LoVo (cell line): Measurements from ENCODE around the gene MRPS22.
"Not testable (repeated sequence)": the region's sequence is repeated elsewhere in the genome, so short reads cannot be mapped to it uniquely, and the experiment has no call there.

Experiments used
- DNase-seq: peaks from one replicate; pipeline ENCODE4 v3.0.0-alpha.2; 2016; ENCODE audit warnings: low spot score

MRPS22 gene

GRCh38 chr3:139339219-139339906 lies 4.5 kb upstream of the MRPS22 start:
- DNase-seq, result no peak

DNA sequence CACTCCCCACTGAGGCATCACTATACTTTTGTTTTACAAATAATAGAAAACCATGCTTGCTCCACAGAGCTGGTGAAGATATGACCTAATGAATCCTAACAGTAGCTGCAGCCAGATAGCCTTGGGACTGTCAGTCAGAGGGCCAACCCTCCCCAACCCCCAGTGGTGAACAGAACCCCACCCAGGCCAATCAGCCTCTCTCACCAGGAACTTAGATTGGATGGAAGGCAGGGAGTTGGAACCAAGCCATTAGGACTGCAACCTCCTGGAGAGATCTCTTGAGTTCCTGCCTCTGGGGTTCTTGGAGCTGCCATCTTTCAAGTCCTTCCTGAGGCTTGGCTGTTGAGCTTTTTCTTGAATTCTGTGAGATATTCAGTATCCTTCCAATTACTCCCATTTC lies 3.0 kb upstream of the MRPS22 start:
- no peak for DNase-seq

DNA sequence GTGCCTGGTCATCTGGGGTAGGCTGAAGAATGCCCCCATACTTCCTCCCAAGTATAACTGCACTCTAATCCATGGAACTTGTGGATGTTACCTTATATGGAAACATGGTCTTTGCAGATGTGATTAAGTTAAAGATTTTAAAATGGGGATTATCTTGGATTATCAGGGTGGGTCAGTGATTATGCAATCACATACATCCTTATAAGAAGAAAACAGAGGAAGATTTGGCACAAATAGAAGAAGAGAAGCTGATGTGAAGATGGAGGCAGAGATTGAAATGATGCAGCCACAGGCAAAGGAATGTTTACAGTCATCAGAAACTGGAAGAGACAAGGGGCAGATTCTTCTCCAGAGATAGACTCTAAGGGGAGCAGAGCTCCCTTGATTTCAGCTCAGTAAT lies 1.8 kb upstream of the MRPS22 start:
- DNase-seq, result no peak

DNA sequence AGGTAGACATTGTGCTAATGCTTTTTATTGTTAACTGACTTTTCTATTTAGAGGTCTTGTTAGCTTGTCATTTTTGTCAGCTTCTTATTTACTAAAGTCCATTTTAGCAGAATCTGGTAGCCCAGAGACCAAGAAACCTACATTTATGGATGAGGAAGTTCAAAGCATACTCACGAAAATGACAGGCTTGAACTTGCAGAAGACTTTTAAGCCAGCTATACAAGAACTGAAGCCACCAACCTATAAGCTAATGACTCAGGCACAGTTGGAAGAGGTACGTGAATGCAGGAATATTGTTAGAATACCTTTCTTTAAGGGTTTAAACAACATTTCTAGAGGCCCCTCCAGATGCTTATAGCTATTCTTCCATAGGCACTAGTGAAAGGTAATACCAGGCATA lies 3.0 kb downstream of the MRPS22 start:
- no peak for DNase-seq

DNA sequence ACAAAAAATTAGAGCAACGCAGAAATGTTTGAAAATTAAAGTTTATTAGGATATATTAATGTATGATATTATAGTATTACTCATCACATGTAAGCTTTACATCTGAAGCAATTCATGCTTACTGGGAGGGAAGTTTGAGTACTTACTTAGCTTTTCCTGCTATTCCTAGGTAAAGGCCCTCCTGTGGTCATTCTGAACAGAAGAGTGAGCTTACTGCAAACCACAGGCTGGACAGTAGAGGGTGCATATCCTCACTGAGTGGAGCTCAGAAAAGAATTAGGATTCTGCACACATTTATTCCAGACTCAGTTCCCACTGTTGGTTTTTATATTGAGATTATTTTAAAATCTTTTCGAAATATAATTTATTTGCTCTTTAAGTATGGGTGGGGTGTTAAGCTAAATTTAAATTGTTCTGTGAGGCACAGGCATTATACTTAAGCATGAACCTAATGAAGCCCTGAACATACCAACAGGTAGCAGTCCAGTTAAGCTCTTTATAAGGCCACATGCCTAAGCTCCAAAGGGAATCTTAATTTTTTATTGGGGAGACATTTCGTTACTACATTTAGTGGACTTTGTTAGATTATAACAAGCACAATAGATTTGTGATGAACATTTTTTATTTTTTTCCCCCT lies 10.2 kb downstream of the MRPS22 start:
- DNase-seq, result peak; percentile 55

DNA sequence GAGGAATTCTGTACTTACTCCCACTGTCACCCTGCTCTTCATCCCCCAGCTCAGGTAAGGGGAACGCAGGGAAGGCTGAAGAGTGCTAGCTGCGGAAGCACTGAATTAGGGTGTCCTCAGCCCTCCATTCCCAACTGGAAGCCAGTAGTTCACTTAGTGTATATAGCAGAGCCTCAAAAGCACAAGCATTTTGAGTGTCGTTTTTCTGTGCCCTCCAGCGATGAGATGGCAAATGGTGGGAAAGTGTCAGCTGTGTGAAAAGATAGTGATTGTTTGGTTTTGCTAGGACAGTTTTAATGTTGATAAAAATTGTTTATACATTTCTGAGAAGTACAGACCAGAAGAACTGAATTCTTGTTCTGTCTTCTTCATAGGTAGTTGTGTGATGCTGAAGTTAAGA lies 10.8 kb downstream of the MRPS22 start:
- DNase-seq, result no peak

GRCh38 chr3:139355476-139355875 lies 11.7 kb downstream of the MRPS22 start:
- DNase-seq, result no peak

- DNase-seq, result no peak
Measured at GRCh38 chr3:139355891-139356290, 12.1 kb downstream of the MRPS22 start.

DNA sequence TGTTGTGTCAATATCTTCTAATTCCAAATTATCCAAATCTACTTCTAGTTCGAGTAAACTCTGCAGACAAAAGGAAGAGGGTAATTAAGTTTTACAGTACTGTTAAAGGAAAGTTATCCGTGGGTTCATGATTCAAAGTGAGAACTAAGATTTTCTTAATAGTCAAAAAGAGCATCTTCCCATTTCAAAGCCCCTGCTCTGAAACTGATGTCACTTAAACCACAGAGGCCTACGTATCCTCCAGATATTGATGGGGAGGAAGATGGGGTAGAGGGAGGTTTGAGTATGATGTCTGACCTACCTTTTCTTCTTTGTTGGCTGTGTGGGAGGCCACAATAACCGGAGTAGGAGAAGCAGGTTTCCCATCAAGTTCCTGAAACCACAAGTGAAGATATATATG lies 14.1 kb downstream of the MRPS22 start:
- no peak for DNase-seq

DNA sequence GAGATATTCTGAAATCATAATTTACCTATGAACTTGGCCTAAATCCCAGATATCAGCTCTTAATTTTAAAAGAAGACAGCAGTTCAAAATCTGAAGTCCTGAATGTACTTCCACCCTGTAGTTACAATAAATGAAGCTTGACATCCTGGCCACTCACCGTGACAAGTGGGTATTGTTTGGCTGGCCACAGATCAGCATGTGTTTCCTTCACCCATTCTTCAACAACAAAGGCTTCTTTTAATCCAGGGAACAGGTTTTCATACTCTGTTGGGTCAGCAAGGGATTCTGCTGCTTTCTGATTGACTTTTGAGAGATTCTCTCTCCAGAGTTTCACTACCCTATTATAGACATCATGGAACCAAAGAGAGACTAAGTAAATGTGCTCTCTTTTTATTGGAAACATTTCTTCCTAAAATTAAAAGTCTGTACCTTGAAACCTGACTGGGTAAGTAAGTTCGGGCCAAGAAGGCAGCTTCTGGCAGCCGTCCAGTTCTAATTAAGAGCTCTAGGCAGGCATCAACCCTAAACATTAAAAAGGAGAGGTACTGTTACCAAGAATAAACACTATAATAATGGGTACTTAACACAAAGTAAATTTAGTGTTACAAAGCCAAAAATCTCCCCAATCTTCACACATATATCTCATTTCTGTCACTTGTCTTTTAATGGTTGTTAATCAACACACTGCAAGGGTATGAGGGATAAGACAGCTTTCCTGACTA lies 15.2 kb downstream of the MRPS22 start:
- DNase-seq, result no peak

DNA sequence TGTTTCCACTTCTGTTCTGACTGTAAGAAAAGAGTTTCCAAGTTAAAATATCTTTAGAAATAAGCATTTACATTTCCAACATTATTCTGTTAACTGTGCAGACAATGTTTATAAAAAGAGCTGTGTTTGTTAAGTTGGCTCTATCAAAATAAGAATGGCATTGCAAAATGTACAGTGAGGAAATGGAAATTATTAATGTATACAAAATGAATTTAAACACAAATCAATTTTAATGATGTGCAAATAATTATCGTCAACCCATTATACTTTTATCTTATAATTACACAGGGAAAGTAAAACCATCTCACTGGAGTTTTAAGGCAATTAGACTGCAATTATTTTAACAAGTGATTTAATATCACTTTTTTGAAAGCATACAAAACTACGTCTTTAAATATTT lies 17.5 kb downstream of the MRPS22 start:
- DNase-seq, result no peak

DNA sequence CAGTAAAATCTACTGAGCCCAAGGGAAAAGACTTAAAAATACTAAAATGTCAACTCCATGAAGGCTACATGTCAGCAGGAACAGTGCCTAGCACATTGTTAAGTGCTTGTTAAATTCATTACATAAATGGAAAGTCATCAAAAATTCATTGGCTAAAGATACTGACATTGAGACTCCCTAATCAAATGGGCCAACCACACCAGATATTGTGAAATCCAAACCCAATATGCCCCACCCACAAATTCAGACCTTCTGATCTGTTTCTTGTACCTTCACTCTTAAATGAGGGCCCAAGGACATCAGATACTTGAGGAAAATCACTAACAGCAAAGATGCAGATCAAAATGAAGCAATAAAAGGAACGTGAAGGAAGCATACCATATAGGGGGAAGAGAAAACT lies 20.7 kb downstream of the MRPS22 start:
- no peak for DNase-seq

DNA sequence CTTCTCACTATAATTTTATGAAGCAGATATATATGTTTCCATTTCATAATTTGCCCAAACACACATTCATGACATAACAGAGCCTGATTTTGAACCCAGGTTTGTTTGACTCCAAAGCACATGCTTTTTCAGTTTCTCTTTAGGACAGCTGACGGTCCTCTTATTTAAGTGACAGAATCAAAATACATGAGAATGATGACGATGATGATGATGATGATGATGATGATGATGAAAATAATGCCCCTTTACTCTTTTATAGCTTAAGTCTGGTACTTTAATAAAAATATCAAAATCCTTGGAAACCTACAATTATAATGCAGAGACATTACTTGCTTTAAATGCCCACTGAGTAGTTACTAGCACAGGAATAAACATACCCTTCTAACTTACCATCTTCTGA lies 30.3 kb downstream of the MRPS22 start:
- no peak for DNase-seq

- no peak for DNase-seq
Measured at GRCh38 chr3:139377378-139377777, 33.6 kb downstream of the MRPS22 start.

DNA sequence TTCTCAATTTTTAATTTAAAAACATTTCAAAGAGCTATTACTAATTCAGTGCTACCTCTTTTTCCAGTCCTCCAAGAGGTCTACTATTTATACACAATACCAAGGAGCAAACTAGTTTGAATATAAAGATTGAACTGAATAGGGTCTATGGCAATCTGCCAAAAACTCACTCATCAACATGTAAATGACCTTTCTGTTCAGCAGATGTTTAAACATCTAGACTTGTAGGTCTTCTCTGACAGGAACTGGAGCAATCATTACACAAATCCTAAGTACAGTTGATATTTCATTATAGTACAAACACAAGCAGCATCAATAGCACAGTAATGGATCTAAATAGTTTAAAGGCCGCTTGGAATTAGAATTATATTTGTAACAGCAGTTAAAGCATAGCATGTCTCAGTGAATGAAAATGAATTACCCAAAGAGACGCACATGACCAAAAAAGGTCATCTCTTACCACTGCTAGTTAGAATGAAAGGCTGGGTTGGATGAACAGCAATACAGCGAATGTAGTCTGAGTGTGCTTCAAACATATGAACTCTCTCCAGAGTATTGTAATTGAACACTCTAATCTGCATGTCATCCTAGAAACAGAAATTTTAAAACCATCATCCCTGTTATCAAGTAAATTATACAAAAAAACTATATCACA lies 34.9 kb downstream of the MRPS22 start:
- no peak for DNase-seq

GRCh38 chr3:139380575-139380974 lies 36.8 kb downstream of the MRPS22 start:
- no peak for DNase-seq

DNA sequence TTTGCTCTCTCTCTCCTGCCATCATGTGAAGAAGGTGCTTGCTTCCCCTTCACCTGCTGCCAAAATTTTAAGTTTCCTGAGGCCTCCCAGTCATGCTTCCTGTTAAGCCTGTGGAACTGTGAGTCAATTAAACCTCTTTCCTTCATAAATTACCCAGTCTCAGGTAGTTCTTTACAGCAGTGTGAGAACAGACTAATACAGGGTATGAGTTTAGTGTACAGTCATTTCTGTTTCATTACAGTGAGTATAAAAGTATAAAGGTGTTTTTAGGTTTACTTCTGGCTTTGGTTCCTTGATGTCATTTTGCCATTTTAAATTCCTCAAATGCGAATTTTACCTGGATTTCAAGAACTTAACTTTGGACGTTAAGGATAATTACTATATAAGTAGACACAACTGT lies 38.5 kb downstream of the MRPS22 start:
- not testable (repeated sequence) for DNase-seq

- no peak for DNase-seq
Measured at GRCh38 chr3:139388077-139388476, 44.3 kb downstream of the MRPS22 start.

GRCh38 chr3:139388821-139389551 lies 45.2 kb downstream of the MRPS22 start:
- DNase-seq, result no peak

DNA sequence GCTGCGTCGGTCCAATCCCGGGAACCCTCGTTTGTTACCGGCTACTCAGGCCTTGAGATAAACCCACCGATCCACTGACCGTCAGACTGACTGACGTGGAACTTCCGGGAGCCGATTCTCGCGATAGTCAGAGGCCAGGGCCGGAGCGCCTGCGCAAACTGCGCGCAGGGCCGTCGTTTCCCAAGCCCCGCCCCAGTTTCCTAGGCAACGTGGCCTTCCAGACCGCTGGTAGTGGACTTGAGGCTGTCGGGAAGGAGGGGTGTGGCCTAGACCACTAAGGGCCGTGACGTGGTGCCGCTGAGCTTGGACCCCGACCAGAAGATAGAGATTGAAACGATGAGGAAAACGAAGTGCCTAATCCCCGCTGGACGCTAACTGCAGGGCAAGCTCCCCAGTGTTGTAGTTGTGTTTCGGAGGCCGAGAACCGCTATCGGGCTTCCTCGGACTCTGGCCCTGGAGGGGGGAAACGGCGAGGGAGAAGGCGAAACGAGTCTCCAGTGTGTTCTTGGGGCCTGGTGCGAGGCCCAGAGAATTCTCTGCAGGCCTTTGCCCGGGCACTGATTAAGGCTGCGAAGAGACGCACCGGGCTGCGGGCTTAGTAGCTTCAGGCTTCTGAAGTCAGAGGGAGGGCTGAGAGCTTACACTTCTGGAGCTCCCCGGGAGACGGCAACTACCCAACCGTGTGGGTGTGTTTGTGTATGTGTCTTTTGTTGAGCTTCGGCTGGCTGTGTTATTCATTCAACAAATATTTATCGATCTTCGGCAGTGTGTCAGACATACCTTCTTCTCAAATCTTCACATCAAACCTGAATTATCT lies 45.9 kb downstream of the MRPS22 start, which contains the start of gene COPB2:
TSS of gene COPB2 (minus strand) at position 96 of the 817 bp plus-strand sequence. CDS start 97 bp downstream, outside the sequence.
- peak; percentile 99 for DNase-seq

DNA sequence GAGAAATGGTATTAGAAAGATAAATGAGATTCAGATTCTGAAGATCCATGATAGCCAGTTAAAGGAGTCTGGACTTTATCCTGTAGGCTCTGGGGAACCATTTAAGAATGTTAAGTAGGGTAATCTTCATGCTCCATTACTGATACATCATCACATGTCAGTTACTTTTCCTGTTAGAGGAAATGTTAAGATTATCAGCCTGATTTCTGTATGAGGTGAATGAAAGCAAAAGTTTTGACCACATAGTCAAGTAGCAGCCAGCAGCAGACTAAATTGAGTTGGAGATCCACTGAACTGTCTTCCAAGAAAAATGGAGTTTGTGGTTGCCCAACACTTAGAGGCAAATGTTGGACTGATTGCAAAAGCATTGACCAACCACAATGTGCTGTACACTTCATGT lies 50.3 kb downstream of the MRPS22 start:
- no peak for DNase-seq
